ENCODE measurements around the gene TMEM101. TPM values are rescaled to one million over a fixed set of nuclear protein-coding genes. Genes with fewer than 3 reads are reported as not detected.

Gene TMEM101
- total and polyA plus RNA-seq, 10 of the 15 experiments (the other 5 are each of a cell fraction or from before 2014, with no cell fraction given) = 18.4 to 72.5 (median 35.9) TPM

DNA sequence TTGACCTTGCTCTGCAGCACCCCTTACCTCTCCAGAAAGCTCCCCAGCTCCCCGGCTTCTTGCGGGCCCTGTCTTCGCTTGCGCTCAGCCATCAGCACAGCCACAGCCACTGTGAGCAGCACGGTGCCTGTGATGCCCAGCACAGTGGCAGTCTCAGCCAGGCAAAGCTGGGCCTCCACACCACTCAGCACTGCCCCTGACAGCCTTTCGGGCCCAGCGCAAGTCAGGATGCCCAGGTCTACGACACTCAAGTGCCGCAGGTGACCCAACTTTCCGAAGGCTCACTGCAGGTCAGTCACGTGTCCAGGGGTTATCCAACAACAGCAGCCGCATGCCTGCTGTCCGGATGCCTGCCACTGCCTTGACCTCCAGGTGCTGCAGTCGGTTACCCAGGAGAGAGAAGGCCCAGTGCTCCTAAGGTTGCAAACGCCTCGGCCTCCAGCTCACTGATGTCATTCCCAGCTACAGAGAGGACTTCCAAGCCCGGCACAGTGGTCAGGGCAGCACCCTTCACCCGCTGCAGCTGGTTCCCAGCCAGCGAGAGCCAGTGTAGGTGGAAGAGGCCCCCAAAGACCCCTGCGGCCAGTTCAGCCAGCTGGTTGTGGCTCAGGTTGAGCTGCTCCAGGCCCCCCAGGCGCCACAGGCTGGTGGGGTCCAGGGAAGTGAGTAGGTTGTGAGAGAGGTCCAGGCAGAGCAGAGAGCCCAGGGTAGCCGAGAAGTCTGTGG is 8.9 kb upstream of the TMEM101 start:
- H3K4me3 ChIP-seq = no peak overlapping the region
- ATAC-seq (no peak), FAIRE-seq (no peak), DNase-seq (ENCODE audit: low read depth, low spot score) (no peak)
- peaks cover 0 to 2% of the 10 kb centered on the region in 2 experiments; a peak in 3 of 4 replicates for H3K36me3 ChIP-seq (ENCODE audit: control insufficient read depth in 2 of 2, insufficient read depth in 2 of 2, low read length in 1 of 2)
- H3K4me2 ChIP-seq (ENCODE audit: control insufficient read depth, insufficient read depth) = no peak overlapping the region
- ChIA-PET POLR2A (interaction anchor here (1.0 kb wide), 1 partner anchor 123 kb away, joined by 3 read pairs; no protein-coding TSS in a partner anchor), SMC1A (ENCODE audit: uncharacterized antibody, unreplicated experiment) (interaction anchor here (1.6 kb wide), 1 partner anchor 20 kb away, joined by 5 read pairs; no protein-coding TSS in a partner anchor), CTCF (interaction anchor here (0.9 kb wide), 1 partner anchor 19 kb away, joined by 3 read pairs; no protein-coding TSS in a partner anchor), RAD21 (ENCODE audit: unreplicated experiment) (no interaction called here)
- in situ Hi-C loops (cut with MboI) (loop anchor here (25.0 kb wide), 1 partner anchor 811 kb away; the partner anchor contains the start of gene TMEM106A), intact Hi-C loops (cut with micrococcal nuclease; ENCODE audit: unreplicated experiment) (no loop called here)
- H3K9ac ChIP-seq (ENCODE audit: control insufficient read depth, insufficient read depth, low read length) = no peak overlapping the region
- H3K79me2 ChIP-seq (ENCODE audit: control insufficient read depth, insufficient read depth, low read length) = no peaks in the 10 kb centered on the region
- no peaks in the 10 kb centered on the region for H3K27me3 ChIP-seq (replicated peaks in 1 of 2; ENCODE audit: control insufficient read depth in 2 of 2, insufficient read depth in 2 of 2, low read length in 1 of 2)
- H3K9me3 ChIP-seq (replicated peaks; ENCODE audit: control insufficient read depth, insufficient read depth, low read length) = no peaks in the 10 kb centered on the region
- TF ChIP-seq STAT3 (IDR thresholded peaks at IDR 0.05; ENCODE audit: low read depth, low read length) (no peak), POLR2A (IDR thresholded peaks at IDR 0.05; ENCODE audit: low read depth, low read length) (peak; percentile 50; the same call in 1 of the 2 replicates)
- H3K4me1 ChIP-seq (ENCODE audit: control insufficient read depth, insufficient read depth, low read length) = no peaks in the 10 kb centered on the region
- H4K20me1 ChIP-seq (ENCODE audit: control insufficient read depth, insufficient read depth) = no peaks in the 10 kb centered on the region
- no peak overlapping the region for H2AFZ ChIP-seq (ENCODE audit: control insufficient read depth, low read depth, low read length)
- no TSS peak for BruUV-seq (replicated peaks)
- 98% methylated on average over 22 of the region's 22 CpGs for WGBS (ENCODE audit: insufficient coverage, insufficient replicate concordance, low lambda C conversion rate, missing lambda C conversion rate)
- H3K27ac ChIP-seq (ENCODE audit: control insufficient read depth, insufficient read depth) = no peak overlapping the region

DNA sequence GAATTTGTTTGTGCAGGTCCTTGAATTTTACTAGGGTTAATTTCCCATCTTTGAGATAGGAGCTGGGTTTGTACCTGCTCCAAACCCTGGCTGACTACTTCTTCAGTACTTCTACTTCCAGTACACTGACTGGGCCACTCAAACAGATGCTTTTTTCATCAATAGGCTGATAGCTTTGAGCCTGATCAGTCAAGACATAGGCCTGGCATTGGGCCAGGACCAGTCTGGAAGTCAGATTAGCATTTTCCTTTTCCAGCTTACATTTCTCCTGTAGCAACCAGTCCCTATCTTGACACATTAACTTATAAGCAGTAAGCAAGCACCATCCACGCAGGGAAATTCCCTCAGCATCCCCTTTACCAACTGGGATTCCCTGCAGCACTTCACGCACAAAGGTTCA is 7.5 kb upstream of the TMEM101 start:
- H3K27me3 ChIP-seq (replicated peaks in 1 of 2; ENCODE audit: control insufficient read depth in 2 of 2, insufficient read depth in 2 of 2, low read length in 1 of 2) = no peaks in the 10 kb centered on the region
- H3K36me3 ChIP-seq (ENCODE audit: control insufficient read depth in 2 of 2, insufficient read depth in 2 of 2, low read length in 1 of 2) = peaks cover 0 to 2% of the 10 kb centered on the region in 2 experiments; a peak in 3 of 4 replicates
- in situ Hi-C loops (cut with MboI) (loop anchor here (25.0 kb wide), 1 partner anchor 810 kb away; the partner anchor contains the start of gene TMEM106A), intact Hi-C loops (cut with micrococcal nuclease; ENCODE audit: unreplicated experiment) (no loop called here)
- no TSS peak for BruUV-seq (replicated peaks)
- H3K27ac ChIP-seq (ENCODE audit: control insufficient read depth, insufficient read depth) = no peak overlapping the region
- H2AFZ ChIP-seq (ENCODE audit: control insufficient read depth, low read depth, low read length) = no peak overlapping the region
- no peak for ATAC-seq
- no peaks in the 10 kb centered on the region for H3K9me3 ChIP-seq (replicated peaks; ENCODE audit: control insufficient read depth, insufficient read depth, low read length)
- no peak for FAIRE-seq
- H3K9ac ChIP-seq (ENCODE audit: control insufficient read depth, insufficient read depth, low read length) = no peak overlapping the region
- no peak overlapping the region for H3K4me2 ChIP-seq (ENCODE audit: control insufficient read depth, insufficient read depth)
- POLR2A ChIA-PET = no interaction called here
- CTCF ChIA-PET = interaction anchor here (1.0 to 1.2 kb wide), 3 partner anchors 21 to 190 kb away, joined by 3 to 4 read pairs (median 3); no protein-coding TSS in a partner anchor
- SMC1A ChIA-PET (ENCODE audit: uncharacterized antibody, unreplicated experiment) = interaction anchor here (1.6 kb wide), 1 partner anchor 22 kb away, joined by 5 read pairs; no protein-coding TSS in a partner anchor
- RAD21 ChIA-PET (ENCODE audit: unreplicated experiment) = no interaction called here
- H3K4me1 ChIP-seq (ENCODE audit: control insufficient read depth, insufficient read depth, low read length) = no peaks in the 10 kb centered on the region
- no peaks in the 10 kb centered on the region for H3K79me2 ChIP-seq (ENCODE audit: control insufficient read depth, insufficient read depth, low read length)
- no peak overlapping the region for H3K4me3 ChIP-seq
- no peaks in the 10 kb centered on the region for H4K20me1 ChIP-seq (ENCODE audit: control insufficient read depth, insufficient read depth)
- DNase-seq (ENCODE audit: low read depth, low spot score) = no peak
- 100% methylated on average over 2 of the region's 2 CpGs for WGBS (ENCODE audit: insufficient coverage, insufficient replicate concordance, low lambda C conversion rate, missing lambda C conversion rate)
- no peak for TF ChIP-seq NFIC (IDR thresholded peaks at IDR 0.05; ENCODE audit: low read depth, low read length)
- TF ChIP-seq SUZ12 (IDR thresholded peaks at IDR 0.05; ENCODE audit: unreplicated experiment) = no peak
- no peak for TF ChIP-seq YBX1 (IDR thresholded peaks at IDR 0.05)
- TF ChIP-seq, protein P1, sequence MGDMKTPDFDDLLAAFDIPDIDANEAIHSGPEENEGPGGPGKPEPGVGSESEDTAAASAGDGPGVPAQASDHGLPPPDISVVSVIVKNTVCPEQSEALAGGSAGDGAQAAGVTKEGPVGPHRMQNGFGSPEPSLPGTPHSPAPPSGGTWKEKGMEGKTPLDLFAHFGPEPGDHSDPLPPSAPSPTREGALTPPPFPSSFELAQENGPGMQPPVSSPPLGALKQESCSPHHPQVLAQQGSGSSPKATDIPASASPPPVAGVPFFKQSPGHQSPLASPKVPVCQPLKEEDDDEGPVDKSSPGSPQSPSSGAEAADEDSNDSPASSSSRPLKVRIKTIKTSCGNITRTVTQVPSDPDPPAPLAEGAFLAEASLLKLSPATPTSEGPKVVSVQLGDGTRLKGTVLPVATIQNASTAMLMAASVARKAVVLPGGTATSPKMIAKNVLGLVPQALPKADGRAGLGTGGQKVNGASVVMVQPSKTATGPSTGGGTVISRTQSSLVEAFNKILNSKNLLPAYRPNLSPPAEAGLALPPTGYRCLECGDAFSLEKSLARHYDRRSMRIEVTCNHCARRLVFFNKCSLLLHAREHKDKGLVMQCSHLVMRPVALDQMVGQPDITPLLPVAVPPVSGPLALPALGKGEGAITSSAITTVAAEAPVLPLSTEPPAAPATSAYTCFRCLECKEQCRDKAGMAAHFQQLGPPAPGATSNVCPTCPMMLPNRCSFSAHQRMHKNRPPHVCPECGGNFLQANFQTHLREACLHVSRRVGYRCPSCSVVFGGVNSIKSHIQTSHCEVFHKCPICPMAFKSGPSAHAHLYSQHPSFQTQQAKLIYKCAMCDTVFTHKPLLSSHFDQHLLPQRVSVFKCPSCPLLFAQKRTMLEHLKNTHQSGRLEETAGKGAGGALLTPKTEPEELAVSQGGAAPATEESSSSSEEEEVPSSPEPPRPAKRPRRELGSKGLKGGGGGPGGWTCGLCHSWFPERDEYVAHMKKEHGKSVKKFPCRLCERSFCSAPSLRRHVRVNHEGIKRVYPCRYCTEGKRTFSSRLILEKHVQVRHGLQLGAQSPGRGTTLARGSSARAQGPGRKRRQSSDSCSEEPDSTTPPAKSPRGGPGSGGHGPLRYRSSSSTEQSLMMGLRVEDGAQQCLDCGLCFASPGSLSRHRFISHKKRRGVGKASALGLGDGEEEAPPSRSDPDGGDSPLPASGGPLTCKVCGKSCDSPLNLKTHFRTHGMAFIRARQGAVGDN (IDR thresholded peaks at IDR 0.05) = no peak
- no peak for TF ChIP-seq ZNF622 (IDR thresholded peaks at IDR 0.05)
- TF ChIP-seq, protein P2, sequence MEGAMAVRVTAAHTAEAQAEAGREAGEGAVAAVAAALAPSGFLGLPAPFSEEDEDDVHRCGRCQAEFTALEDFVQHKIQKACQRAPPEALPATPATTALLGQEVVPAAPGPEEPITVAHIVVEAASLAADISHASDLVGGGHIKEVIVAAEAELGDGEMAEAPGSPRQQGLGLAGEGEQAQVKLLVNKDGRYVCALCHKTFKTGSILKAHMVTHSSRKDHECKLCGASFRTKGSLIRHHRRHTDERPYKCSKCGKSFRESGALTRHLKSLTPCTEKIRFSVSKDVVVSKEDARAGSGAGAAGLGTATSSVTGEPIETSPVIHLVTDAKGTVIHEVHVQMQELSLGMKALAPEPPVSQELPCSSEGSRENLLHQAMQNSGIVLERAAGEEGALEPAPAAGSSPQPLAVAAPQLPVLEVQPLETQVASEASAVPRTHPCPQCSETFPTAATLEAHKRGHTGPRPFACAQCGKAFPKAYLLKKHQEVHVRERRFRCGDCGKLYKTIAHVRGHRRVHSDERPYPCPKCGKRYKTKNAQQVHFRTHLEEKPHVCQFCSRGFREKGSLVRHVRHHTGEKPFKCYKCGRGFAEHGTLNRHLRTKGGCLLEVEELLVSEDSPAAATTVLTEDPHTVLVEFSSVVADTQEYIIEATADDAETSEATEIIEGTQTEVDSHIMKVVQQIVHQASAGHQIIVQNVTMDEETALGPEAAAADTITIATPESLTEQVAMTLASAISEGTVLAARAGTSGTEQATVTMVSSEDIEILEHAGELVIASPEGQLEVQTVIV (IDR thresholded peaks at IDR 0.05; ENCODE audit: borderline replicate concordance, partially characterized antibody) = no peak
- no peak for TF ChIP-seq SIX5 (IDR thresholded peaks at IDR 0.05; ENCODE audit: low read depth, low read length, severe bottlenecking)
- no peak for TF ChIP-seq RBBP5 (conservative IDR thresholded peaks at IDR 0.05)
- TF ChIP-seq TARDBP (IDR thresholded peaks at IDR 0.05; ENCODE audit: borderline replicate concordance) = no peak
